Measurements from ENCODE around the gene SCARB1.

- TF ChIP-seq CTCF (IDR thresholded peaks at IDR 0.05) (no peak), EZH2 (IDR thresholded peaks at IDR 0.05) (no peak)
Observed at GRCh38 chr12:124811633-124812032, 52.0 kb downstream of the SCARB1 start.

All from neural progenitor cell (in vitro differentiated cells).